AG08395 (cell line): ENCODE data around the gene OR6P1.

Experiments
- DNase-seq: peaks from one replicate; pipeline ENCODE4 v3.0.0; 2012; ENCODE audit warnings: mixed read lengths, low spot score

The OR6P1 gene, protein sequence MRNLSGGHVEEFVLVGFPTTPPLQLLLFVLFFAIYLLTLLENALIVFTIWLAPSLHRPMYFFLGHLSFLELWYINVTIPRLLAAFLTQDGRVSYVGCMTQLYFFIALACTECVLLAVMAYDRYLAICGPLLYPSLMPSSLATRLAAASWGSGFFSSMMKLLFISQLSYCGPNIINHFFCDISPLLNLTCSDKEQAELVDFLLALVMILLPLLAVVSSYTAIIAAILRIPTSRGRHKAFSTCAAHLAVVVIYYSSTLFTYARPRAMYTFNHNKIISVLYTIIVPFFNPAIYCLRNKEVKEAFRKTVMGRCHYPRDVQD

GRCh38 chr1:158570480-158570879 lies at the start of gene OR6P1:
Gene OR6P1, minus strand, starts transcription at chr1:158570580. Its CDS starts 6,976 bp downstream, at chr1:158563604.
- DNase-seq = no peak

DNA sequence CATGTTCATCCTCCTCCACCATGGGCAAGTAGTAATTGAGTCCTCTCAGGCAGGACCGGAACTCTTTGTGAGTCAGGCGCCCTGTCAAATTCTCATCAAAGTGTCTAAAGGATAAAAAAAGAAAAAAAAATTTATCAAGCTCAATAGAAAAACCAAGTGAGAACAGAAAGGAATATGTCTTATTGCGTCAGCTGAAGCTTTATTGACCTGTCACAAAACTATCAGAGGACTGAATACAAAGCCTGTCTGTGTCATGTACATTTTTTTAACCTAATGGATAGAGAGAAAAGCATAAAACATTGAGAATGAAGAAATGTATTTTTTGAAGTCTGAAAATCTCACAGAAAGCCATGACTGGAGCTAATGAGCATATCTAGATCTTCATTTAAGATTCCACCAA lies 43.4 kb upstream of the OR6P1 start:
- no peak for DNase-seq

GRCh38 chr1:158611916-158612315 lies 41.5 kb upstream of the OR6P1 start:
- no peak for DNase-seq

DNA sequence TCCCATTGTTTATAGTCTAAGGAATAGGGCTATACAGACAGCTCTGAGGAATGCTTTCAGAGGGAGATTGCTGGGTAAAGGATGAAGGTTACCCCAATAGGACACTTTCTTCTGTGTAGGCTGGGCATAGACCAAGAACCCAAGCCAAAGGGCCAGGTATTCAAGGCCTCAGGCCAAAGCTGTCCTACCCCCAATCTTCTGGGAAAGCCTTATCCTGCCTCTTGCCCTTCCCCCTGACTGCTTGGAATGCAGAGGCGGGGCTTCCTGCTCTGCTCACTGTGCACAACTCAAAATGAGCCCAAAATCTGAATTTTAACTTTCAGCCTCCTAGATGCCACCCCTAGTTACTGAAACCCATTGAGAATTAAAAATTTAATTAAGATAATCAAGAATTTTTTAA lies 36.9 kb upstream of the OR6P1 start:
- DNase-seq = no peak

- no peak for DNase-seq
These were observed 34.6 kb upstream of the OR6P1 start, which contains the start of gene OR10Z1 for GRCh38 chr1:158604968-158605367. Gene OR10Z1, plus strand, starts transcription at chr1:158605268. Its CDS starts 1,171 bp downstream, at chr1:158606439.

GRCh38 chr1:158600735-158601134 lies 30.4 kb upstream of the OR6P1 start:
- DNase-seq = no peak

DNA sequence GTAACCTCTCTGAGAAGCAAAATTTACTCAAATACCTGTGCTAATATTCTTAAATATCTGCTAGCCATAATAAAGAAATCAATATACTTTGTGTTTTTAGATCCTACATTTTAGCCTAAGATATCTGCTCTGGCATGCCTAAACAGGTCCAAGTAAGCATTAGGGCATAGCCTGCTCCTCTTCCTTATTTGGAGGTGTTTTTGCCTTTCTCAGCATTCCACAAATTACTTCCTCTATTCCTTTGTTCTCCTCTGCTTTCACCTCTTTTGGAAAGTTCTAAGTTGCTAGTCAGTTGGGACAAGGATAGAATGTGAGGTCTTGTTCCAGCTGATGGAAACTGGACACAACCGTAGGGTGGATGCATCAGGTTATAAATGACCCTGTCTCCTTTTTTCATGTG lies 16.6 kb upstream of the OR6P1 start:
- DNase-seq = no peak

- DNase-seq = no peak
These were observed 13.6 kb upstream of the OR6P1 start for GRCh38 chr1:158583962-158584361.

DNA sequence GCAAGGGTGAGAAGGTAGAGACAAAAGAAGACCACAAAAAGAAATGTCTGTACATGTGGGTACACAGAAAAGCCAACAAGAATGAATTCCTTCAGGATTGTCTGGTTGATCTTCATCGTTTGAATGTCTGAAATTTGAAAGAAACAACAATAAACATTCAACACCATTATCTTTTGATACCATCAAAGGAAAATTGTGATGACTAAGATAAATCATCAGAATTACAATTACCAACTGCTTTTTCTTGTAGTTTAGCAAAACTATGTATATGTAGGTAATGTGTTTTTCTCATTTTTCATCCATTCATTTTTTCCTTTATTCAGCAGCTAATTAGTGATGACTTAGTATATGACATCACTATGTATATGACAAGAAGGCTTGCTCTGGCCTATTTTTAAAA lies 9.4 kb upstream of the OR6P1 start, which contains the start of gene OR10X1:
OR10X1 (minus strand) TSS at position 167 of the 400 bp plus-strand sequence; CDS start at position 167, 0 bp downstream.
- no peak for DNase-seq

- DNase-seq = no peak
These were observed 7.2 kb upstream of the OR6P1 start for GRCh38 chr1:158577561-158577960.

GRCh38 chr1:158572226-158572625 lies 1.8 kb upstream of the OR6P1 start:
- no peak for DNase-seq

- DNase-seq = no peak
These were observed 5.8 kb downstream of the OR6P1 start for GRCh38 chr1:158564608-158565007.

DNA sequence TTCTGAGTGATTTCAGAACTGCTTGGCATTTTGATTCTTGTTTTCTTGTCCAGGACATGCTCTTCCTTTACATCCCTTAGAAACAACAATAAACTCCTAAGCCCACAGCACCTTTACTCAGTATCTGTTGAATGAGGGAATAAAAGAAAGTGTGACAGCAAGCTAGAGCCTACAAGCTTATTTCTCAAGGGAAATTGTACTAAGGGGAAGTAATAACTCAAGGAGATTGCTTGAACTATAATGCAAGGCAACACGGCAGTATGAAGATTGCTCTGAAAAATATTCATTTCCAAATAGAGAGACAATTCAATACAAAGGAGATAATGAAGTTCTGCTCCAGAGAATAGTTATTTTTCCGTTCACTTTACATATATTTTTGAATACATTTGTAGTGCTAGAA lies 6.5 kb downstream of the OR6P1 start:
- no peak for DNase-seq

- DNase-seq = no peak
These were observed 10.7 kb downstream of the OR6P1 start for GRCh38 chr1:158559696-158560095.

- no peak for DNase-seq
These were observed 16.0 kb downstream of the OR6P1 start, which contains the start of gene OR6Y1 for GRCh38 chr1:158554352-158554751. Gene OR6Y1, minus strand, starts transcription at chr1:158554405. Its CDS starts 6,300 bp downstream, at chr1:158548105.

DNA sequence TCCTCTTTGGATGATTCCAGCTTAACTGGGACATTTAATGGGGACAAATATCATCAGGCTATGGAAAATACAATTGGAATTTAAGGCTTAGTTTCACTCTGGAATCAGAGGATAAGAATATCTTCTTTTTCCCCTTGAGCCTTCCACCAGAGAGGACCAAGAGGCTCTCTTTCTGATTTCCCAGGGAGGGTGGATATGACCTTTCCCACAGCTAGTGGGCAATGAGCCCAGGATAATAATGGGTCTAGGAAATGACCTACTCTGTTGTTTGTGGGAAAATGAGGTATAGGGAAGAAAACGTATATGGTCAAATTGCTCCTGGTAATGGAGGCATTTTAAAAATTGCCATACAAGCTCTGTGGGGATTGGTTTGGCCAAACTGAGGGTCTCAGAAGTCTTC lies 18.1 kb downstream of the OR6P1 start:
- DNase-seq = no peak

GRCh38 chr1:158547533-158547932 lies 22.8 kb downstream of the OR6P1 start:
- DNase-seq = no peak

- no peak for DNase-seq
These were observed 32.8 kb downstream of the OR6P1 start for GRCh38 chr1:158537609-158538008.

- no peak for DNase-seq
These were observed 35.9 kb downstream of the OR6P1 start for GRCh38 chr1:158534496-158534895.

GRCh38 chr1:158527190-158527815 lies 43.1 kb downstream of the OR6P1 start:
- no peak for DNase-seq

- no peak for DNase-seq
These were observed 48.7 kb downstream of the OR6P1 start for GRCh38 chr1:158521666-158522058.

GRCh38 chr1:158520955-158521665 lies 49.3 kb downstream of the OR6P1 start:
- DNase-seq = no peak

- DNase-seq = no peak
These were observed 50.4 kb downstream of the OR6P1 start for GRCh38 chr1:158520021-158520420.
